ENCODE results near the gene PHF23.

DNA sequence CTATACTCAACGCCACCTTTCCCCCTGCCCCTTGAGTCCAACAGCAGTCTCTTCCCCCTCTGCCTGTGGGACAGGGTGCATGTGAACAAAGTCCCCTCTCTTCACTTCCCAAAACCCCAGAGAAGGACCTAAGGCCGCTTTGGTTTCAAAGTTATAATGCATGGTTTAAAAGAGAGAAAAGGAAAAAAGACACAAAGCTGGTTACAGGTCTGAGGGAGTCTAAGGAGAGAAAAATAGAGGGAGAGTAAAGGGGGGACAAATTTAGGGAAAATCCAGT lies 4.1 kb upstream of the PHF23 start:
- TF ChIP-seq POLR2A (IDR thresholded peaks at IDR 0.05; ENCODE audit: low read length) (no peak), GATA1 (IDR thresholded peaks at IDR 0.05; ENCODE audit: low read depth, low read length) (no peak)

Data from erythroblast (primary cell).